Endothelial cell (in vitro differentiated cells): ENCODE measurements around the gene CXorf49. TPM values are rescaled to one million over a fixed set of nuclear protein-coding genes. Genes with fewer than 3 reads are reported as not detected.

Experiments used
- DNase-seq: peaks from one replicate; pipeline ENCODE4 v3.0.0; 2021; ENCODE audit warnings: low spot score
- H3K27ac Mint-ChIP-seq: one replicate; pipeline ENCODE4 v1.8.0; 2021; ENCODE audit warnings: mixed read lengths, inconsistent platforms; ENCODE audit not compliant: unreplicated experiment
- H3K27me3 Mint-ChIP-seq: one replicate; pipeline ENCODE4 v1.8.0; 2021; ENCODE audit warnings: mild to moderate bottlenecking, moderate library complexity, mixed read lengths, inconsistent platforms; ENCODE audit not compliant: unreplicated experiment
- H3K36me3 Mint-ChIP-seq: one replicate; pipeline ENCODE4 v1.8.0; 2021; ENCODE audit warnings: mild to moderate bottlenecking, low read depth, mixed read lengths, inconsistent platforms; ENCODE audit not compliant: unreplicated experiment
- H3K4me1 Mint-ChIP-seq: one replicate; pipeline ENCODE4 v1.8.0; 2021; ENCODE audit warnings: mild to moderate bottlenecking, mixed read lengths, inconsistent platforms; ENCODE audit not compliant: unreplicated experiment
- H3K4me3 Mint-ChIP-seq: one replicate; pipeline ENCODE4 v1.8.0; 2021; ENCODE audit warnings: mild to moderate bottlenecking, mixed read lengths, inconsistent platforms; ENCODE audit not compliant: unreplicated experiment
- H3K9me3 Mint-ChIP-seq: one replicate; pipeline ENCODE4 v1.8.0; 2021; ENCODE audit warnings: mixed read lengths, inconsistent platforms; ENCODE audit not compliant: unreplicated experiment
- CTCF ChIP-seq: fragments of 200-600 bp; sonication (generic); IDR thresholded peaks from one replicate; pipeline ENCODE4 v1.5.0; 2021; ENCODE audit warnings: antibody characterized with exemption; ENCODE audit not compliant: unreplicated experiment
- total RNA-seq: library from RNA; stranded (reverse); fragmentation: NEBNext Ultra II Directional; extraction: Animal tissue kit (Norgen Biotek cat#: 25700); gene quantifications from one replicate; pipeline ENCODE4 v1.2.1, GENCODE V29; 2021; ENCODE audit not compliant: unreplicated experiment

CXorf49 gene
- total RNA-seq, 1 donor from 2014 or later: not detected

- H3K4me3 Mint-ChIP-seq: no peak within 1 kb of the TSS
- peaks cover 3% of the 10 kb centered on the region for H3K27me3 Mint-ChIP-seq
- no peak within 1 kb of the TSS for H3K27ac Mint-ChIP-seq
- H3K4me1 Mint-ChIP-seq: peaks cover 10% of the 10 kb centered on the region
- no peaks in the 10 kb centered on the region for H3K9me3 Mint-ChIP-seq
- TF ChIP-seq CTCF: no peak
- no peaks in the 10 kb centered on the region for H3K36me3 Mint-ChIP-seq
- DNase-seq: no peak
These were observed 50.5 kb downstream of the CXorf49 start, which contains the start of gene LOC101059915 for GRCh38 chrX:71667328-71668247. Gene LOC101059915, plus strand, starts transcription at chrX:71667546.

GRCh38 chrX:71666240-71667223, 51.6 kb downstream of the CXorf49 start:
- H3K27me3 Mint-ChIP-seq: peaks cover 5% of the 10 kb centered on the region
- H3K4me3 Mint-ChIP-seq: no peak overlapping the region
- no peak overlapping the region for H3K27ac Mint-ChIP-seq
- no peaks in the 10 kb centered on the region for H3K9me3 Mint-ChIP-seq
- no peaks in the 10 kb centered on the region for H3K36me3 Mint-ChIP-seq
- peaks cover 8% of the 10 kb centered on the region for H3K4me1 Mint-ChIP-seq
- no peak for DNase-seq
- no peak for TF ChIP-seq CTCF

- H3K4me1 Mint-ChIP-seq: peaks cover 3% of the 10 kb centered on the region
- no peaks in the 10 kb centered on the region for H3K36me3 Mint-ChIP-seq
- DNase-seq: no peak
- H3K27ac Mint-ChIP-seq: no peak overlapping the region
- H3K27me3 Mint-ChIP-seq: peaks cover 5% of the 10 kb centered on the region
- H3K4me3 Mint-ChIP-seq: no peak overlapping the region
- TF ChIP-seq CTCF: no peak
- H3K9me3 Mint-ChIP-seq: no peaks in the 10 kb centered on the region
These were observed 52.3 kb downstream of the CXorf49 start for GRCh38 chrX:71665747-71666146.

- H3K27ac Mint-ChIP-seq: no peak overlapping the region
- H3K9me3 Mint-ChIP-seq: no peaks in the 10 kb centered on the region
- no peak for DNase-seq
- H3K27me3 Mint-ChIP-seq: peaks cover 5% of the 10 kb centered on the region
- peaks cover 3% of the 10 kb centered on the region for H3K4me1 Mint-ChIP-seq
- TF ChIP-seq CTCF: no peak
- no peaks in the 10 kb centered on the region for H3K36me3 Mint-ChIP-seq
- H3K4me3 Mint-ChIP-seq: no peak overlapping the region
These were observed 53.1 kb downstream of the CXorf49 start for GRCh38 chrX:71664889-71665491.

Other genes starting within 250 kb of the CXorf49 start
- gene OGT, start 185.2 kb downstream of the CXorf49 start, total RNA-seq: 139 TPM
- 3.0 TPM for gene GCNA, start 139.8 kb downstream of the CXorf49 start, total RNA-seq
- gene CXCR3, start 99.8 kb downstream of the CXorf49 start, total RNA-seq: 0.54 TPM
- gene CXorf49B, start 45.1 kb upstream of the CXorf49 start, total RNA-seq: not detected
- 57.6 TPM for gene NHSL2, start 192.6 kb upstream of the CXorf49 start, total RNA-seq